Right lobe of liver (tissue), 4 donors: ENCODE results near the gene OPN3.

Source experiments
- CTCF ChIP-seq, 4 donors: fragments of 200-600 bp in 3 of 4; fragments of 450-650 bp in 1 of 4; IDR thresholded peaks; one replicate each; pipeline versions ENCODE4 v1.5.1 to v1.8.0; 2016 to 2022; ENCODE audit warnings: antibody characterized with exemption in 4 of 4, mild to moderate bottlenecking in 2 of 4
- POLR2A ChIP-seq: fragments of 450-650 bp; IDR thresholded peaks from one replicate; pipeline ENCODE4 v1.6.1; 2017; ENCODE audit warnings: antibody characterized with exemption, mild to moderate bottlenecking
- donor health status: DM: no; HTN: no; CAD: no.
- donor health status: DM: no; HTN: no; CAD: no.
- donor health status: DM: no; HTN: yes; CAD: no.

- TF ChIP-seq CTCF (IDR thresholded peaks at IDR 0.05), result no peak
- TF ChIP-seq POLR2A, result no peak
Observed at GRCh38 chr1:241608379-241609033, 31.7 kb downstream of the OPN3 start.
